ENCODE measurements around the gene ANKAR.

GRCh38 chr2:189673661-189674373 lies 653 bp upstream of the ANKAR start:
- TF ChIP-seq MAX (IDR thresholded peaks at IDR 0.05) (no peak), CTCF (IDR thresholded peaks at IDR 0.05 in 2 of 3, conservative IDR thresholded peaks at IDR 0.05 in 1 of 3; ENCODE audit: borderline replicate concordance in 1 of 3, insufficient read depth in 1 of 3, low read depth in 2 of 3, low read length in 2 of 3) (no peak), POLR2A (IDR thresholded peaks at IDR 0.05; ENCODE audit: borderline replicate concordance, extremely low read depth, insufficient read depth, insufficient read length) (no peak), EZH2 (IDR thresholded peaks at IDR 0.05) (no peak)
